ENCODE data around the gene POFUT1.
"Not testable (repeated sequence)": the region's sequence is repeated elsewhere in the genome, so short reads cannot be mapped to it uniquely, and the experiment has no call there.

The POFUT1 gene

DNA sequence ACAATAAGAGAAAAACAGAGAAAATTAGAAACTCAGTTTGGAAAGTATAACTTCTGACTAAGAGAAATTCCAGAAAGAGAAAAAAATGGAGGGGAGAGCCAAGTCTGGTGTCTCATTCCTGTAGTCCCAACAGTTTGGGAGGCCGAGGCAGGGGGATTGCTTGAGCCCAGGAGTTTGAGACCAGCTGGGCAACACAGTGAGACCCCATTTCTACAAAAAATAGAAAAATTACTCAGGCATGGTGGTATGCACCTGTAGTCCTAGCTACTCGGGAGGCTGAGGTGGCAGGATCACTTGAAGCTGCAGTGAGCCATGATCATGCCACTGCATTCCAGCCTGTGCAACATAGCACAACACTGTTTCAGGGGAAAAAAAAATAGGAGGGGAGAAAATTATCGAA, 66.7 kb downstream of the POFUT1 start:
- DNase-seq (ENCODE audit: low spot score) = no peak

GRCh38 chr20:32275163-32275562, 67.5 kb downstream of the POFUT1 start:
- not testable (repeated sequence) for DNase-seq (ENCODE audit: low spot score)

- DNase-seq (ENCODE audit: low spot score) = peak; percentile 90
Measured at GRCh38 chr20:32277361-32278198, 69.9 kb downstream of the POFUT1 start, which contains the start of gene KIF3B. TSS of gene KIF3B (plus strand) at chr20:32277651. CDS start at chr20:32309778, 32,127 bp downstream.

- no peak for DNase-seq (ENCODE audit: low spot score)
Measured at GRCh38 chr20:32278199-32278643, 70.5 kb downstream of the POFUT1 start.

- no peak for DNase-seq (ENCODE audit: low spot score)
Measured at GRCh38 chr20:32281711-32282110, 74.0 kb downstream of the POFUT1 start.

- DNase-seq (ENCODE audit: low spot score) = no peak
Measured at GRCh38 chr20:32282461-32282860, 74.8 kb downstream of the POFUT1 start.

DNA sequence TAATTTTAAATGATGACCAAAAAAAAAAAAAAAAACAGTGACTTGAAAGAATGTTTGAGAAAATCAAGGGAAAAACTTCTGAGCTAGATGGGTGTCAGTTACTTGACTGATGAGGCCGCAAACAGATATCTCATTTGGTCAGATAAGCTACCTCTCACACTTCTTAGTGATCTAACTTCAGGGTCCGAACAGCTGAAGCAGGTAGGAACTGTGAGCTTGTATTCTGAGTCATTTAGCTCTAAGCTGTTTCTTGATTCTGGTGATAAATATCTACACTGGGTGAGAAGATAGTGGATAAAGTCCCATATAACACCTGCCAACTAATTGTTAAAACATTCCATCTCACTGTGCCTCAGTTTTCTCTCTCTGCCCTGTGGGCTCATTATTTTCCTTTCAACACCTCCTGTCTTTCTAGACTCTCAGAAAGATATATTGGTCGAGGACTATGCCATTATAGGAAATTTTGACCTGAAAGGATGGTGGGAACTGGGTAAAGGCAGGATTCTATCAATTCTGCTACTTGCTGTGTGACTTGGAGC, 77.5 kb downstream of the POFUT1 start:
- no peak for DNase-seq (ENCODE audit: low spot score)

DNA sequence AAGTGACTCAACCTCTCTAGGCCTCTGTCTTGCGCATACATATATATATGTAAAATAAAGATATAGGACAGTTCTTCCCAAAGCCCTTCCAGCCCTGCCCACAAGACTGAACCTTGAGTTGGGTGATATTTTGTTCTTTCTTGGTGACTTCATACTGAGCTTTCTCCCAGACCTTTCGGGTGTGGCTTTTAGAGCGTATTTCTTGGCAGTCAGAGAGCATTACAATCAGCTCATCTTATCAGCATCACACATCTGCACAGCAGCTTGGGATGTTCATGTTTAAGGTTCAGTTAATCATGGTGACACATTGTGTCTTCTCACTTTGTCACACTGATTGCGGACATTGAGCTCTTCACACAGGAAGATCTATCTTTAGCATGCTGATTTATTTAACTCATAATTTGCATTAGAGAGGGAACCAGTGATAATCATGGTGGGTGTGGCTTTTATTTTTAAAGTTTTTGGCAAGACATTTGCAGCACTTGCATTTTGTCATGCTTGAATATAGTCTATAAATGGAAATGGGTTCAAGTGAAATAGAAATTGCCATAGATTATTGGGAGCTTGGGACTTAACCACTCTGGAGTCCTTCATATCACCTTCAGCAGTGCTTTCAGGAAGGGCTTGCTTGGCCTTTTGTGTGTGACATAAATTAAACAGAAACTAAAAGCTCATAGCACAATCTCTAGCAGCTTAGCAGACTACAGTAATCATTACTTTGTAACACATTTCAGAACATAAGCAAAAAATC, 78.1 kb downstream of the POFUT1 start:
- DNase-seq (ENCODE audit: low spot score) = no peak

- DNase-seq (ENCODE audit: low spot score) = no peak
Measured at GRCh38 chr20:32287231-32287638, 79.6 kb downstream of the POFUT1 start.
